Karpas-422 (cell line): Measurements from ENCODE around the gene HAUS8. TPM values are rescaled to one million over a fixed set of nuclear protein-coding genes. Genes with fewer than 3 reads are reported as not detected.
"Not testable (repeated sequence)": the region's sequence is repeated elsewhere in the genome, so short reads cannot be mapped to it uniquely, and the experiment has no call there.

ENCODE experiments used
- DNase-seq: peaks from one replicate; pipeline ENCODE4 v3.0.0-alpha.2; 2015
- H2AFZ ChIP-seq: fragments of 200-600 bp; sonication (generic); 2 replicates; pipeline ENCODE4 v1.6.1; 2014; ENCODE audit warnings: antibody characterized with exemption, low read length, mixed read lengths
- H3K27ac ChIP-seq: fragments of 200-600 bp; sonication (generic); 2 replicates; pipeline ENCODE4 v1.5.1; 2014; ENCODE audit warnings: mild to moderate bottlenecking, low read length, moderate library complexity
- H3K27me3 ChIP-seq: fragments of 200-600 bp; sonication (generic); 2 replicates; pipeline ENCODE4 v1.6.1; 2014; ENCODE audit warnings: low read length, mixed read lengths
- H3K36me3 ChIP-seq: fragments of 200-600 bp; sonication (generic); 2 replicates; pipeline ENCODE4 v1.6.1; 2014; ENCODE audit warnings: low read length, mixed read lengths; ENCODE audit not compliant: insufficient read depth
- H3K4me1 ChIP-seq: fragments of 200-600 bp; sonication (generic); 2 replicates; pipeline ENCODE4 v1.6.1; 2014; ENCODE audit warnings: mild to moderate bottlenecking, low read length, mixed read lengths
- H3K4me2 ChIP-seq: fragments of 200-600 bp; sonication (generic); 2 replicates; pipeline ENCODE4 v1.6.1; 2014; ENCODE audit warnings: low read length, low read depth, mild to moderate bottlenecking; ENCODE audit not compliant: poor library complexity, severe bottlenecking
- H3K4me3 ChIP-seq: fragments of 200-600 bp; sonication (generic); 2 replicates; pipeline ENCODE4 v1.5.1; 2014; ENCODE audit warnings: mild to moderate bottlenecking, antibody characterized with exemption, low read length, mixed read lengths
- H3K79me2 ChIP-seq: fragments of 200-600 bp; sonication (generic); 2 replicates; pipeline ENCODE4 v1.6.1; 2014; ENCODE audit warnings: mild to moderate bottlenecking, low read length, mixed read lengths
- H3K9ac ChIP-seq: fragments of 200-600 bp; sonication (generic); 2 replicates; pipeline ENCODE4 v1.6.0; 2014; ENCODE audit warnings: low read length
- H3K9me2 ChIP-seq: fragments of 200-600 bp; sonication (generic), shearing (Covaris generic); replicated peaks from 2 replicates; pipeline ENCODE4 v1.6.0; 2014; ENCODE audit warnings: mild to moderate bottlenecking, low read length, moderate library complexity; ENCODE audit not compliant: insufficient read depth
- H3K9me3 ChIP-seq: fragments of 300-700, 200-600 bp; sonication (generic); 2 replicates; pipeline ENCODE4 v1.6.1; 2014; ENCODE audit warnings: low read length, mixed read lengths
- H4K20me1 ChIP-seq: fragments of 200-600 bp; sonication (generic); 2 replicates; pipeline ENCODE4 v1.6.1; 2014; ENCODE audit warnings: mild to moderate bottlenecking, antibody characterized with exemption, low read length, low read depth; ENCODE audit not compliant: insufficient read depth
- total RNA-seq: library from RNA; depleted of rRNA; stranded (reverse); fragments of >200 nt; shearing (Covaris generic); gene quantifications from 2 replicates; pipeline ENCODE4 v1.2.3, GENCODE V29; 2014; ENCODE audit warnings: low replicate concordance

The HAUS8 gene
- total RNA-seq, 1 experiment from 2014 or later = 17.6 TPM

DNA sequence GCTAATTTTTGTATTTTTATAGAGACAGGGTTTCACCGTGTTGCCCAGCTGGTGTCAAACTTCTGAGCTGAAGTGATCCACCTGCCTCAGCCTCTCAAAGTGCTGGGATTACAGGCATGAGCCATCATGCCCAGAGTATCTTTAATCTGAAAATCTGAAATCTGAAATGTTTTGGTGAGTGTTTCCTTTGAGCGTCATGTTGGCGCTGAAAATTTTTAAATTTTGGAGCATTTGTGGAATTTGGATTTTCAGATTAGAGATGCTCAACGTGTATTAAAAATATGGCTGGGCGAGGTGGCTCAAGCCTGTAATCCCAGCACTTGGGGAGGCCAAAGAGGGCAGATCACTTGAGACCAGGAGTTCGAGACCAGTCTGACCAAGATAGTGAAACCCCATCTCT, 43.5 kb downstream of the HAUS8 start:
- no peak for DNase-seq

GRCh38 chr19:17027535-17027975, 47.7 kb downstream of the HAUS8 start:
- Histone ChIP-seq H3K79me2 (no peaks in the 10 kb centered on the region), H3K27ac (no peak overlapping the region), H3K9me2 (no peaks in the 10 kb centered on the region), H3K36me3 (no peaks in the 10 kb centered on the region), H3K9ac (no peak overlapping the region), H3K4me3 (no peak overlapping the region), H3K9me3 (no peaks in the 10 kb centered on the region; the same call in 1 of the 2 replicates), H4K20me1 (no peaks in the 10 kb centered on the region), H2AFZ (no peak overlapping the region), H3K27me3 (no peaks in the 10 kb centered on the region), H3K4me2 (no peak overlapping the region), H3K4me1 (no peaks in the 10 kb centered on the region)
- no peak for DNase-seq

More for the DNA sequence above, 43.5 kb downstream of the HAUS8 start:
- H3K36me3 ChIP-seq = no peaks in the 10 kb centered on the region
- no peak overlapping the region for H2AFZ ChIP-seq
- H3K27me3 ChIP-seq = no peaks in the 10 kb centered on the region
- H3K9ac ChIP-seq = no peak overlapping the region
- no peaks in the 10 kb centered on the region for H3K9me3 ChIP-seq
- H3K4me2 ChIP-seq = no peak overlapping the region
- H3K4me3 ChIP-seq = no peak overlapping the region
- H3K9me2 ChIP-seq = no peaks in the 10 kb centered on the region
- H4K20me1 ChIP-seq = no peaks in the 10 kb centered on the region
- no peak overlapping the region for H3K27ac ChIP-seq
- no peaks in the 10 kb centered on the region for H3K79me2 ChIP-seq
- no peaks in the 10 kb centered on the region for H3K4me1 ChIP-seq

GRCh38 chr19:17026706-17027534, 48.3 kb downstream of the HAUS8 start, which contains the start of gene CPAMD8:
TSS of gene CPAMD8 (minus strand) at chr19:17026810. CDS start at chr19:17026642, 168 bp downstream.
- Histone ChIP-seq H3K9me2 (no peaks in the 10 kb centered on the region), H3K4me2 (no peak within 1 kb of the TSS), H3K4me1 (no peaks in the 10 kb centered on the region), H3K4me3 (no peak within 1 kb of the TSS), H3K27ac (no peak within 1 kb of the TSS), H3K27me3 (no peaks in the 10 kb centered on the region), H3K79me2 (no peaks in the 10 kb centered on the region), H4K20me1 (no peaks in the 10 kb centered on the region), H3K9ac (no peak within 1 kb of the TSS), H3K36me3 (no peaks in the 10 kb centered on the region), H2AFZ (no peak within 1 kb of the TSS), H3K9me3 (no peaks in the 10 kb centered on the region; the same call in 1 of the 2 replicates)
- DNase-seq = no peak

DNA sequence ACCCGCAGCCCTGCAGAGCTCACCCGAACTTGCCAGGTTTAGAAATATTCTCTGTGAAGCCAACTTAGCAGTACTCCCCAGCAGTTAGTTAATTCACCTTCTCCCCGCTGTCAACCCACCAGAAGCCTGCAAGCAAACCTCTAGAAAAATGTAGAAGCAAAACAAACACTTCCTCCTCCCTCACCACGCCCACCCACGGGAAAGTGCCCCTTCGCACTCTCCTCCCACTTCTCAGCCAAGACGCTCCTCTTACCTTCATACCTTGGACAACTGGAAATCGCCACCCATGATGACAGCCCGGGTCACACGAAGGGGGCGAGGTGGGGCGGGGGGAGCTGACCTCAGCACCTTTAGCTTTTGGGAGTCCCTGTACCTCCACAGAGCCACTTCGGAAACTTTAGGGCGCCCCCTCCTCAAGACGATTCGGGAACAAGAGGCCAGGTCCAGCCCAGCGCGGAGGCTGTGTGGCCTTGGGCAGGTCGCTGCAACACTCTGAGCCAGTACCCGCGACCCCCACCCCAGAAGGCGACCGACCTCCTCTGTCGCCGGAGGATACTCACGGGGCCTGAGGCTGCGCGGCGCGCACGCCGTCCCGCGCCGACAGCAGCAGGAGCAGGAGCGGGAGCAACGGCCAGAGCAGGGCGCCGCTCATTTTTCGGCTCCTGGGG, 49.1 kb downstream of the HAUS8 start:
- Histone ChIP-seq H3K9me3 (no peaks in the 10 kb centered on the region; the same call in 1 of the 2 replicates), H3K4me1 (no peaks in the 10 kb centered on the region), H4K20me1 (no peaks in the 10 kb centered on the region), H3K9ac (no peak overlapping the region), H3K27ac (no peak overlapping the region), H3K36me3 (no peaks in the 10 kb centered on the region), H3K4me2 (no peak overlapping the region), H3K4me3 (no peak overlapping the region), H3K27me3 (no peaks in the 10 kb centered on the region), H3K9me2 (no peaks in the 10 kb centered on the region), H2AFZ (no peak overlapping the region), H3K79me2 (no peaks in the 10 kb centered on the region)
- no peak for DNase-seq

DNA sequence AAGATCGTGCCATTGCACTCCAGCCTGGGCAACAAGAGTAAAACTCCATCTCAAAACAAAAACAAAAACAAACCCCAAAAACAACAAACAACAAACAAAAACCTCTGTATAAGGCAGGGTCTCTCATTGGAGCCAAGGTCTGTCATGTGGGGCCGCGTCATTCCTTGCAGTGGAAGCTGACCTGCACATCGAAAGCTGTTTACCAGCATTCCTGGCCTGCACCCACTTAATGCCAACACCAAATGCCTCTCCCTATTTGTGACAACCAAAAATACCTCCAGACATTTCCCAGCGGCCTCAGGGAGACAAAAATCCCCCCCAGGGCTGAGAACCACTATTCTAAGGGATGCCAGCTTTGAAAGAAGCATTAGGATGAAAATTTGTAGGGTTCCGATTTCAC, 49.9 kb downstream of the HAUS8 start:
- DNase-seq = no peak
- Histone ChIP-seq H3K9ac (no peak overlapping the region), H3K27me3 (no peaks in the 10 kb centered on the region), H3K27ac (no peak overlapping the region), H4K20me1 (no peaks in the 10 kb centered on the region), H3K79me2 (no peaks in the 10 kb centered on the region), H3K4me2 (no peak overlapping the region), H3K36me3 (no peaks in the 10 kb centered on the region), H3K4me3 (no peak overlapping the region), H3K9me2 (no peaks in the 10 kb centered on the region), H3K4me1 (no peaks in the 10 kb centered on the region), H3K9me3 (no peaks in the 10 kb centered on the region; the same call in 1 of the 2 replicates), H2AFZ (no peak overlapping the region)

DNA sequence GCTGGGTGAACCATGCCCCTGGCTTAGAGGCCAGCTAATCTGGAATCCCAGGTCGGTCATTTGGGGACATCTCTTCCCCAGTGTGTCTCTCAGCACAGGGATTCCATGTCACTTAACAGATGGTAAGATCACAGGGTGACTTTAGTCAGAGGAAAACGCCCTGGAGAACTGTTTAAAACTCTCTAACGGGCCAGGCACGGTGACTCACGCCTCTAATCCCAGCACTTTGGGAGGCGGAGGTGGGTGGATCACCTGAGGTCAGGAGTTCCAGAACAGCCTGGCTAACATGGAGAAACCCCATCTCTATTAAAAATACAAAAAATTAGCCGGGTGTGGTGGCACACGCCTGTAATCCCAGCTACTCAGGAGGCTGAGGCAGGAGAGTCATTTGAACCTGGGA, 50.3 kb downstream of the HAUS8 start:
- not testable (repeated sequence) for H3K27ac ChIP-seq, DNase-seq, H3K9me2 ChIP-seq, H3K4me3 ChIP-seq, H3K4me1 ChIP-seq, H3K9me3 ChIP-seq, H4K20me1 ChIP-seq, H3K9ac ChIP-seq, H3K79me2 ChIP-seq, H3K27me3 ChIP-seq, H2AFZ ChIP-seq, H3K36me3 ChIP-seq, H3K4me2 ChIP-seq

DNA sequence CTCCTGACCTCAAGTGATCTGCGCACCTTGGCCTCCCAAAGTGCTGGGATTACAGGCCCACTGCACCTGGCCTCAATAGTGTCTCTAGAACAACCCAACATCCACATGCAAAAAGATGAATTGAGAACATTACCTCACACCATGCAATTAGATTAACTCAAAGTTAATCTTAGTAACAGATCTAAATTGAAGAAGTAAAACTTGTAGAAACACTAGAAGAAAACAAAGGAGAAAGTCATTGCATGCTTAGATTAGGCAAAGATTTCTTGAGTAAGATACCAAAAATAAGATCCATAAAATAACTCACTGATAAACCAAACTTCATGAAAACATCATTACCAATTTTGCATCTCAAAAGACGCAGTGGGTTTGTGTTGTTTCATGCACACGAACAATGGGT, 51.4 kb downstream of the HAUS8 start:
- Histone ChIP-seq H3K36me3 (no peaks in the 10 kb centered on the region), H4K20me1 (no peaks in the 10 kb centered on the region), H3K4me1 (no peaks in the 10 kb centered on the region), H3K9me2 (no peaks in the 10 kb centered on the region), H2AFZ (no peak overlapping the region), H3K9me3 (no peaks in the 10 kb centered on the region; the same call in 1 of the 2 replicates), H3K27ac (no peak overlapping the region), H3K9ac (no peak overlapping the region), H3K4me2 (no peak overlapping the region), H3K27me3 (no peaks in the 10 kb centered on the region), H3K79me2 (no peaks in the 10 kb centered on the region), H3K4me3 (no peak overlapping the region)
- no peak for DNase-seq

- Histone ChIP-seq H3K27ac (no peak overlapping the region), H3K9ac (no peak overlapping the region), H3K9me2 (no peaks in the 10 kb centered on the region), H3K36me3 (no peaks in the 10 kb centered on the region), H3K4me3 (no peak overlapping the region), H3K9me3 (no peaks in the 10 kb centered on the region; the same call in 1 of the 2 replicates), H2AFZ (no peak overlapping the region), H3K27me3 (no peaks in the 10 kb centered on the region), H3K4me2 (no peak overlapping the region), H3K79me2 (no peaks in the 10 kb centered on the region), H3K4me1 (no peaks in the 10 kb centered on the region), H4K20me1 (no peaks in the 10 kb centered on the region)
- DNase-seq = no peak
Measured at GRCh38 chr19:17022738-17023137, 52.5 kb downstream of the HAUS8 start.
